Ureter (tissue), 1 donor: Measurements from ENCODE around the gene OR52W1. TPM values are rescaled to one million over a fixed set of nuclear protein-coding genes. Genes with fewer than 3 reads are reported as not detected.
"Not testable (repeated sequence)": the region's sequence is repeated elsewhere in the genome, so short reads cannot be mapped to it uniquely, and the experiment has no call there.

Source experiments
- DNase-seq: peaks from one replicate; pipeline ENCODE4 v3.0.0-alpha.2; 2020; ENCODE audit warnings: low spot score
- total RNA-seq: library from RNA; stranded (reverse); gene quantifications from one replicate; pipeline ENCODE4 v1.2.4, GENCODE V29; 2023
- donor health status: DM: yes; HTN: yes; CAD: no.

The OR52W1 gene
- total RNA-seq, 1 donor from 2014 or later, result not detected

GRCh38 chr11:6216501-6216900 lies 17.5 kb downstream of the OR52W1 start:
- no peak for DNase-seq

GRCh38 chr11:6217722-6218121 lies 18.7 kb downstream of the OR52W1 start:
- DNase-seq, result no peak

- DNase-seq, result no peak
Observed at GRCh38 chr11:6219359-6219758, 20.3 kb downstream of the OR52W1 start.

GRCh38 chr11:6223854-6224253 lies 24.8 kb downstream of the OR52W1 start:
- DNase-seq, result no peak

GRCh38 chr11:6224421-6224820 lies 25.4 kb downstream of the OR52W1 start:
- no peak for DNase-seq

- DNase-seq, result no peak
Observed at GRCh38 chr11:6225024-6225423, 26.0 kb downstream of the OR52W1 start.

- DNase-seq, result no peak
Observed at GRCh38 chr11:6225896-6226295, 26.9 kb downstream of the OR52W1 start.

GRCh38 chr11:6228520-6228919 lies 29.5 kb downstream of the OR52W1 start:
- no peak for DNase-seq

GRCh38 chr11:6229911-6230310 lies 30.9 kb downstream of the OR52W1 start:
- DNase-seq, result no peak

GRCh38 chr11:6232899-6233298 lies 33.9 kb downstream of the OR52W1 start:
- DNase-seq, result no peak

- no peak for DNase-seq
Observed at GRCh38 chr11:6233984-6234386, 35.0 kb downstream of the OR52W1 start.

GRCh38 chr11:6234387-6235107 lies 35.5 kb downstream of the OR52W1 start, which contains the start of gene FHIP1B:
Gene FHIP1B (minus strand): TSS chr11:6234636. CDS start chr11:6224516, 10,120 bp downstream.
- DNase-seq, result peak; percentile 100

GRCh38 chr11:6237266-6237665 lies 38.2 kb downstream of the OR52W1 start:
- no peak for DNase-seq

GRCh38 chr11:6237761-6238302 lies 38.8 kb downstream of the OR52W1 start:
- no peak for DNase-seq

- DNase-seq, result no peak
Observed at GRCh38 chr11:6238902-6239301, 39.9 kb downstream of the OR52W1 start, which contains the start of gene CNGA4. Gene CNGA4 (plus strand): TSS chr11:6239089. CDS start chr11:6239207, 118 bp downstream.

- DNase-seq, result no peak
Observed at GRCh38 chr11:6240139-6240538, 41.1 kb downstream of the OR52W1 start.

- no peak for DNase-seq
Observed at GRCh38 chr11:6240781-6241180, 41.8 kb downstream of the OR52W1 start.

- DNase-seq, result no peak
Observed at GRCh38 chr11:6241316-6241715, 42.3 kb downstream of the OR52W1 start.

- no peak for DNase-seq
Observed at GRCh38 chr11:6245536-6245935, 46.5 kb downstream of the OR52W1 start.

GRCh38 chr11:6248248-6248647 lies 49.2 kb downstream of the OR52W1 start:
- no peak for DNase-seq

GRCh38 chr11:6248897-6249296 lies 49.9 kb downstream of the OR52W1 start:
- not testable (repeated sequence) for DNase-seq
